Stimulated activated CD4-positive, alpha-beta T cell treated with anti-CD3 and anti-CD28 coated beads, TNF-alpha, amount 100 ng/mL, for 1 hour (primary cell): ENCODE data around the gene DDAH2.
"Not testable (repeated sequence)": the region's sequence is repeated elsewhere in the genome, so short reads cannot be mapped to it uniquely, and the experiment has no call there.

Source experiments
- DNase-seq, 3 donors: peaks; one replicate each; pipeline ENCODE4 v3.0.0-alpha.2; 2020; ENCODE audit warnings: low read depth in 3 of 3, low spot score in 1 of 3

The DDAH2 gene

GRCh38 chr6:31715022-31715958, 13.8 kb downstream of the DDAH2 start, which contains the start of gene LY6G6D:
TSS of gene LY6G6D (plus strand) at chr6:31715348. CDS start at chr6:31715356, 8 bp downstream.
- no peak for DNase-seq

GRCh38 chr6:31713991-31714684, 15.0 kb downstream of the DDAH2 start:
- DNase-seq: no peak

DNA sequence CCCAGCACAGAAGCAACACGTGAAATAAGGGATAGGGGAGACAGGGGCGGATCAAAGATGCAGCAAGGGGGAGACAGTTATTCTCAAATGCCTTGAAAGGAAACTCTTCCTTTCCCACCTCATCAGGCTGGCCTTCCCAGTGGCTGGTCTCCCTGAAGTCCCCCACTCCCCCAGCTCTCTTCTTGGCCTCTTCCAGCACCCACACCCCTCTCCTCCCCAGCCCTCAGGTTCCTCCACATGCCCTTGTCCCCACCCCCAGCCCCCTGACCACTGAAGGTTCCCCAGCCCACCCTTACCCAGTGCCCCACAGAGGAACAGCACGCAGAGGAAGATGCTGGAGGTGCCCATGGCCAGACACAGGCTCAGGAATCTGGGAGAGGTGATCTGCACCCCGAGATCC, 15.6 kb downstream of the DDAH2 start:
- no peak for DNase-seq

GRCh38 chr6:31712296-31712695, 16.8 kb downstream of the DDAH2 start:
- no peak for DNase-seq

GRCh38 chr6:31711233-31711632, 17.9 kb downstream of the DDAH2 start:
- DNase-seq: no peak

DNA sequence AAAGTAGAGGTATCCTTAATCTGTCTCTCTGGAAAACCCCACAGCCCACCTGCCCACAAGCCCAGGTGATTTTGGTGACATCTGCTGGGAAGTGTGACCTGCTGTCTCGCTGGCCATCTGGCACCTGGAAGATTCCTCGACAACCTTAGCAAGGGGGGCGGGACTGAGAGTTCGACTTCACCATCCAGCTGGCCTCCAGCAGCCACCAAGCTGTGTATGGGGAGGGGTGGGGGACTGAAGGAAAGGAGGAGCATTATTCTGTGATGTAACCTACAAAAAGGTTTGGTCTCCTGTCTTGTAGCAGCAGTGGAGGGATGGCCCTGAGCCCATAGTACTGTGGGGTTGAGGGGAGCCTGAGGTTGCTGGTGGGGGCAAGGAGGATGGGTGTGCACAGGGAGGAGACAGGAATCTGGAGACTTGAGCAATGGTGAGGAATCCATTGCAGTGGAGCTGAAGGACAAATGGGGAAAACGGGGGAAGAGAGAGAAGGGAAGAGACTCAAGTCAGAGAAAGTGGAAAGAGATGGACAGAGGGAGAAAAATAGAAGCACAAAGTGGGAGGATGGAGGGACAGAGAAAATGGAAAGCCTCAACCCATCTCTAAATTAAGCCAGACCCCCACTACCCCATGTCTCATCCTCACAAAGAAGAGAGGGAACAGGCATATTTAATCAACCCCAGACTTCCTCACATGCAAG, 18.4 kb downstream of the DDAH2 start:
- no peak for DNase-seq

DNA sequence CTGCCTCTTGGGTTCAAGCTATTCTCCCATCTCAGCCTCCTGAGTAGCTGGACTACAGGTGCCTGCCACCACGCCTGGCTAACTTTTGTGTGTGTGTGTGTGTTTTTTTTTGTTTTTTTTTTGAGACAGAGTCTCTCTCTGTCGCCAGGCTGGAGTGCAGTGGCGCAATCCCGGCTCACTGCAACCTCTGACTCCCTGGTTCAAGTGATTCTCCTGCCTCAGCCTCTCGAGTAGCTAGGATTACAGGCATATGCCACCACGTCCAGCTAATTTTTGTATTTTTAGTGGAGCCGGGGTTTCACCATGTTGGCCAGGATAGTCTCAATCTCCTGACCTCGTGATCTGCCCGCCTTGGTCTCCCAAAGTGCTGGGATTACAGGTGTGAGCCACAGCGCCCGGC, 19.9 kb downstream of the DDAH2 start:
- DNase-seq: not testable (repeated sequence)

DNA sequence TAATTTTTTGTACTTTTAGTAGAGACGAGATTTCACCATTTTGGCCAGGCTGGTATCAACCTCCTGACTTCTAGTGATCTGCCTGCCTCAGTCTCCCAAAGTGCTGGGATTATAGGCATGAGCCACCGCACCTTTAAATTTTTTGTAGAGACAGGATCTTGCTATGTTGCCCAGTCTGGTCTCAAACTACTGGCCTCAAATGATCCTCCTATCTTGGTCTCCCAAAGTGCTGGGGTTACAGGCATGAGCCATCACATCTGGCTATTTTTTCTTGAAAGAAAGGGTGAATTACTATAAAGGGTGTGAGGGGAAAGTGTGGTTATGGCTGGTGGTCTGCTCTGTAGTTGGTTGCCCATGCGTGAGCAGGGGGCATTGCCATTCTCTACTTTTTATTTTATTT, 20.9 kb downstream of the DDAH2 start:
- no peak for DNase-seq

DNA sequence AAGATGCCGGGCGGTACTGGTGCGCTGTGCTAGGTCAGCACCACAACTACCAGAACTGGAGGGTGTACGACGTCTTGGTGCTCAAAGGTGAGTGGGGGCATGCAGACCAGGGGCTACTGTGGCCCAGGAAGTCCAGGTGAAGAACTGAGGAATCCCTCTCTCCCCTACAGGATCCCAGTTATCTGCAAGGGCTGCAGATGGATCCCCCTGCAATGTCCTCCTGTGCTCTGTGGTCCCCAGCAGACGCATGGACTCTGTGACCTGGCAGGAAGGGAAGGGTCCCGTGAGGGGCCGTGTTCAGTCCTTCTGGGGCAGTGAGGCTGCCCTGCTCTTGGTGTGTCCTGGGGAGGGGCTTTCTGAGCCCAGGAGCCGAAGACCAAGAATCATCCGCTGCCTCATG, 21.4 kb downstream of the DDAH2 start:
- DNase-seq: no peak

DNA sequence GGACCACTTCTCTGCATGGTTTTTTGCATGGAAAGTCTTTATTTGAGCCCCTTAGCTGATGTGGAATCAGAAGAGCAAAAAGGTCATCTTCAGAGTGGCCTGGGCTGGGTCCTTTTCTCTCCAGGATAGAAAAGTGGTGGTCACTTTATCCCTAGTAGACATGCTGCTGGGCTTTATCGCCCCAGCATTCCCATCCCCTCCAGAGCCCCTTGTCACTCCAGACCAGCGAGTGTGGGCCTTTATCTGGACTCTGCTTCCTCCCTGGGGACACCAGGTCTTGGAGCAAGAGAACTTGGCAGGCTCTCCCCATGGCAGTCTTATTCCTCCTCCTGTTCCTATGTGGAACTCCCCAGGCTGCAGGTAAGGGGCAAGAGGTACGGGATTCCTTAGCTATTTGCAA, 22.5 kb downstream of the DDAH2 start, which contains the start of gene LY6G6F:
Gene LY6G6F (plus strand): TSS at position 268 of the 400 bp plus-strand sequence. CDS start 41 bp downstream, at position 309.
- no peak for DNase-seq

DNA sequence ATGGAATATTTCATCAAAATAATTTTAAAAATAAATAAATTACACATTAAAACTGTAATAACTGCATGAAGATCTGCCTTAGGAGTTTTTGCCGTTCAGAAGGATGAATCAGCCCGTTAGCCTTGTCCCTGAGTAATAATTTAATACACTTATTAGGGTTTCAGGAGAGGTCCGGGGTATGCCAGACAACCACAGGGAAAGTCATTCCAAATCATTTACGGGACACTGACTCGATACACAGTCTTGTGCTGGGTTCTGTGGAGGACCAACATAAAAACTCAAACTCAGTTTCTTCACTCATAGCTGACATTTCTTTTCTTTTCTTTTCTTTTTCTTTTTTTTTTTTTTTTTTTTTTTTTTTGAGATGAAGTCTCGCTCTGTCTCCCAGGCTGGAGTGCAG, 23.2 kb downstream of the DDAH2 start:
- DNase-seq: no peak

DNA sequence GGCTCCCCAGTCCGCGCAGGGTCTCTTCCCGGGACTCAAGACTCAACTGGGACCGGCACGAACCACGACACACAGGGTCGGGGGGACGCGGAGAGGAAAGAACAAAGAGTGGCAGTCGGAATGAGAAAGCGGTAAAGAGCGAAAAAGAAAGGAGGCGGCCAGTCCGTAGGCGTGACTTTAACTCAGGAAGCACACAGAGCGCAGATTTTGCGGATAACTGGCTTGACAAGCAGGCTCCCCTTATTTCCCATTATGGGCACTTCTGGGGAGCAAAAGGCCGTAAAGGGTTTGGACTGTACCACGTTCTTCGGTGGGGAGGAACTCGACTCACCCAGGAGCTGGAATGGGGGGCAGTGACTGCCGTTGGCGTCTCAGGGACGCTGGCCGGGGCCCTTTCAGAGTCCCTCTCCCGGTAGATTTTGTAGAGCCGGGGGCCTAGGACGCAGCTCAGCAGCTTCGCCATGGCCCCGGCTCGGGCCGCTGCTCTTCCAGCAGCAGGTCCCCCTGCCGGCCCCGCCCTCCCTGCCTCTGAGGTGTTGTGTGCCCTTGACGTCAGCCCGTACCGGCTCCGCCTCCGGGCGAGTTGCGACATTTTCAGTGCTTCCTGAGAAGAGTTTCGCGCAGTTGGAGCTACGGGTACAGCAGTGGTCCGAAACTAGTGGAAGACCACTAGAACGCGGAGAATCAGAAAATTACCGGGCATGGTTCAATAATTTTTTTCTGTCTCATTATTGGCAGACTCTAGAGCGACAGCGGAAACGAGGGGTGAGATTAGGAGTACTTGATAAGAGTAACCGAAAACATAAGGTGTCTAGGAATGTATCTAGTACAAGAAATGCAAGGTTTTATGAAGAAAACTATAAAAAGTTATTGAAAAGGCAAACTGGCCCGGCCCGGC, 26.0 kb downstream of the DDAH2 start, which contains the start of gene ABHD16A:
Gene ABHD16A (minus strand): TSS at position 506 of the 898 bp plus-strand sequence. CDS start 43 bp downstream, at position 463.
- DNase-seq: peak; percentile 89 to 94 (median 94)

GRCh38 chr6:31702405-31702818, 26.7 kb downstream of the DDAH2 start:
- no peak for DNase-seq

- no peak for DNase-seq
These were observed 27.3 kb downstream of the DDAH2 start for GRCh38 chr6:31701666-31702404.

GRCh38 chr6:31700740-31701401, 28.2 kb downstream of the DDAH2 start:
- DNase-seq: no peak

DNA sequence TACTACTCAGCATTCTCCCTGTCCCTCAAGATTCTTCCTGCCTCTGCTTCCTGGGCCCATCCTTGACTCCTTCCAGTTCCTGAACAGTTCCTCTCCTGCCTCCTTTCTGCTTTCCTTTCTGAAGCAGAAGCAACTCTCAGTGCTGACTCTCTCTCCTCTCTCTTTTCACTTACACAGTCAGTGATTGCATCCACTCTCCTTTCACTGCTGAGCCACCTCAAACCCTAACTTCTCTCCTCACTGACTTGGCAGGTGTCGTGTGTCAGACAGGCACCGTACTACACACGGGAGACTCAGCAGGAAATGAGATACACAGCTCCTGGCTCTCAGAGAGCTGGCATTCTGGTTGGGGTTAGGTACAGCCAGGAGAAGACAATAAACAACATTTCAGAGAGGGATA, 31.5 kb downstream of the DDAH2 start:
- no peak for DNase-seq

DNA sequence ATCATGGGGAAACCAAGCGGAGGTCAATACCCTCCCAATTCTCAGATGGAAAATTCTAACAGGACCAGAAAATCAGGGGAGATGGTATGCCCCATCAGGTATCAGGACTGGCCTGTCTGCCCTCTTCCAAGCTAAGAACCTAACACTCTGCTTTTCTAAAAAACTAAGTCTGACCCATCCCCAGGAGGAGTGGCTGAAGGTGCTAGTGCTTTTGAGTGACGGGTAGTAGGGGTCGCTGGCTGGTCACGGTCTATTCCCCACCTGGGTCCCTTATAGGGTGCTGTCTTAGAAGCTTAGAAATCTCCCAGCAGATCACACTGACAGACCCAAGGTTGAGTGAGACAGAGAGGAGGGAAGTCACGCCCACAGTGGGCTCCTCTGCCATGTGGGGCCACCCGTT, 35.6 kb downstream of the DDAH2 start:
- no peak for DNase-seq

- no peak for DNase-seq
These were observed 36.2 kb downstream of the DDAH2 start for GRCh38 chr6:31692886-31693285.

DNA sequence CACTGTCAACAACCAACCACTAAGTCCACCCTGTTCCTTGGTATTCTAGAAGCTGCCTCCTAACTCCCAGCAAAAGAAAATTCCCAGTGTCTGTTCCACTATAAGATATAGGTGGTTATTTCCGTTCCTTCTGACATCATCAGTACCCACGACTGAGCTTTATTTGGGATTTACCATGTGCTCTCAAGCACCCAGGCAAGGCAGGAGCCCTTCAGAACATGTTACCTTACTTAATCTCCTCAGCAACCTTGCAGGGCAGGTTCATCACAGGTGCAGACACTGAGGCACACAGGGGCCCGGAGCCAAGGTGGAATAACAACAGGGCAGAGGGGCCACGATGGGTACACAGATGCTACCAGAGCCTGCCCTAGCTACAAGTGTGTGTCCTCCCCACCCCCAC, 36.7 kb downstream of the DDAH2 start:
- DNase-seq: no peak
